K562 (cell line): ENCODE measurements around the gene C1QTNF2. TPM values are rescaled to one million over a fixed set of nuclear protein-coding genes. Genes with fewer than 3 reads are reported as not detected.

Source experiments
- ATAC-seq: fragments of 200-7000 bp; cut with Tn5 transposase; 3 replicates; pipeline ENCODE4 v1.9.1; 2020; ENCODE audit warnings: moderate library complexity
- BruUV-seq: library from RNA; stranded (reverse); fragments of 400-500 nt; replicated peaks from 2 replicates; lab custom pipeline; 2021; lab: Mats Ljungman, UMichigan
- CTCF ChIA-PET: fragments of 300-600 bp; formaldehyde crosslinking; extraction: SDS; loops from one replicate; lab custom pipeline; 2021; ENCODE audit warnings: low intra/inter-chr PET ratio; lab: Yijun Ruan, JAX
- POLR2A ChIA-PET: fragments of 300-600, 350-650 bp; sonication (Branson Sonifier 250); formaldehyde crosslinking; extraction: SDS; loops from one replicate; lab custom pipeline; 2021; ENCODE audit warnings: antibody characterized with exemption, inconsistent platforms; lab: Yijun Ruan, JAX
- DNase-seq, 4 experiments: peaks; one replicate each; pipeline versions ENCODE4 v3.0.0 to v3.0.0-alpha.2; 2011 to 2018; ENCODE audit warnings: low spot score in 3 of 4, mixed read lengths in 3 of 4; ENCODE audit errors: extremely low read depth in 1 of 4
- FAIRE-seq: peaks from 2 replicates; lab custom pipeline; 2011; peaks lifted over from hg19 to GRCh38; lab: Jason Lieb, UNC
- H2AFZ ChIP-seq: 2 replicates; pipeline ENCODE4 v1.6.0; 2011; ENCODE audit warnings: low read depth, low read length, control low read depth, inconsistent platforms
- H3K27ac ChIP-seq: fragments of 200-600 bp; 3 replicates; pipeline ENCODE4 v1.8.0; 2011; ENCODE audit warnings: low read depth, mild to moderate bottlenecking, control low read depth, inconsistent platforms, low read length, moderate library complexity, mixed read lengths; ENCODE audit errors: extremely low read depth
- H3K27me3 ChIP-seq, 2 experiments: fragments of 300-600 bp in 1 of 2; 2 replicates in 1 of 2; 3 replicates in 1 of 2; pipeline versions ENCODE4 v1.6.0 to v1.8.0; 2011; ENCODE audit warnings: inconsistent platforms in 2 of 2, low read length in 2 of 2, mild to moderate bottlenecking in 1 of 2, mixed read lengths in 1 of 2, moderate library complexity in 1 of 2; ENCODE audit not compliant: control insufficient read depth in 2 of 2, insufficient read depth in 2 of 2
- H3K36me3 ChIP-seq: fragments of 300-600 bp; 3 replicates; pipeline ENCODE4 v1.8.0; 2011; ENCODE audit warnings: mild to moderate bottlenecking, low read length, inconsistent platforms; ENCODE audit not compliant: control insufficient read depth, insufficient read depth
- H3K4me1 ChIP-seq, 2 experiments: fragments of 200-600 bp in 1 of 2; replicated peaks in 1 of 2; 2 replicates in 1 of 2; 3 replicates in 1 of 2; pipeline versions ENCODE4 v1.5.1 to v1.8.0; 2011; ENCODE audit warnings: inconsistent platforms in 2 of 2, low read length in 2 of 2, mild to moderate bottlenecking in 1 of 2, mixed read lengths in 1 of 2, moderate library complexity in 1 of 2; ENCODE audit not compliant: control insufficient read depth in 2 of 2, insufficient read depth in 2 of 2
- H3K4me2 ChIP-seq: 2 replicates; pipeline ENCODE4 v1.6.1; 2011; ENCODE audit warnings: low read length, control low read depth, inconsistent platforms, mixed read lengths; ENCODE audit not compliant: insufficient read depth
- H3K4me3 ChIP-seq: fragments of 200-600 bp; sonication (generic), shearing (Covaris generic); 2 replicates; pipeline ENCODE4 v1.5.1; 2016; ENCODE audit warnings: control low read depth, inconsistent platforms
- H3K79me2 ChIP-seq: fragments of 200-600 bp; 3 replicates; pipeline ENCODE4 v1.8.0; 2011; ENCODE audit warnings: low read length, inconsistent platforms; ENCODE audit not compliant: control insufficient read depth, insufficient read depth
- H3K9ac ChIP-seq, 2 experiments: 2 replicates each; pipeline versions ENCODE4 v1.6.0 to v1.6.1; 2011; ENCODE audit warnings: low read depth in 2 of 2, low read length in 2 of 2, control low read depth in 1 of 2, inconsistent platforms in 1 of 2, mild to moderate bottlenecking in 1 of 2, mixed read lengths in 1 of 2; ENCODE audit not compliant: insufficient read depth in 1 of 2
- H3K9me1 ChIP-seq: one replicate; pipeline ENCODE4 v1.6.0; 2011; ENCODE audit warnings: inconsistent platforms, mild to moderate bottlenecking, low read length, moderate library complexity; ENCODE audit not compliant: control insufficient read depth, insufficient read depth
- H3K9me3 ChIP-seq: replicated peaks from 2 replicates; pipeline ENCODE4 v1.5.1; 2011; ENCODE audit warnings: low read depth, low read length, inconsistent platforms; ENCODE audit not compliant: control insufficient read depth, insufficient read depth
- H4K20me1 ChIP-seq: replicated peaks from 2 replicates; pipeline ENCODE4 v1.6.1; 2011; ENCODE audit warnings: low read length, inconsistent platforms, mixed read lengths; ENCODE audit not compliant: control insufficient read depth, insufficient read depth
- ARID1B ChIP-seq: fragments of 450-650 bp; IDR thresholded peaks from 2 replicates; pipeline ENCODE4 v1.6.1; 2016; ENCODE audit warnings: antibody characterized with exemption, mild to moderate bottlenecking, inconsistent platforms
- CBFA2T2 ChIP-seq: fragments of 450-650 bp; conservative IDR thresholded peaks from 2 replicates; pipeline ENCODE4 v1.6.1; 2017; ENCODE audit warnings: mild to moderate bottlenecking
- CREB3 ChIP-seq: fragments of 450-650 bp; conservative IDR thresholded peaks from 2 replicates; pipeline ENCODE4 v1.6.1; 2016; ENCODE audit warnings: missing genetic modification characterization, low read depth, mild to moderate bottlenecking, missing compliant biosample characterization, moderate library complexity
- E2F6 ChIP-seq, 2 experiments: IDR thresholded peaks; 2 replicates each; pipeline ENCODE4 v1.6.1; 2011; ENCODE audit warnings: borderline replicate concordance in 1 of 2, control low read depth in 1 of 2, low read depth in 1 of 2, low read length in 1 of 2, mild to moderate bottlenecking in 1 of 2, mixed read lengths in 1 of 2, moderate library complexity in 1 of 2; ENCODE audit not compliant: insufficient read depth in 1 of 2, insufficient read length in 1 of 2, poor library complexity in 1 of 2, severe bottlenecking in 1 of 2; ENCODE audit errors: extremely low read depth in 1 of 2
- FOSL1 ChIP-seq: fragments of 200-800 bp; sonication (Bioruptor generic); conservative IDR thresholded peaks from 2 replicates; pipeline ENCODE4 v1.6.1; 2016; ENCODE audit warnings: missing genetic modification characterization, missing compliant biosample characterization
- FOXK1 ChIP-seq: sonication (generic); formaldehyde crosslinking; IDR thresholded peaks from 2 replicates; pipeline ENCODE4 v1.8.0; 2022; ENCODE audit warnings: missing genetic modification reagents, mild to moderate bottlenecking, borderline replicate concordance
- KLF6 ChIP-seq: fragments of 250-450 bp; sonication (Bioruptor Pico); IDR thresholded peaks from 2 replicates; pipeline ENCODE4 v1.4.0; 2020; ENCODE audit warnings: mild to moderate bottlenecking, moderate library complexity, borderline replicate concordance
- L3MBTL2 ChIP-seq: fragments of 450-650 bp; IDR thresholded peaks from 2 replicates; pipeline ENCODE4 v1.6.1; 2016; ENCODE audit warnings: mild to moderate bottlenecking, moderate library complexity
- MAX ChIP-seq: sonication (generic); formaldehyde crosslinking; IDR thresholded peaks from 2 replicates; pipeline ENCODE4 v1.9.0; 2022; ENCODE audit warnings: mild to moderate bottlenecking, missing genetic modification reagents
- PTBP1 ChIP-seq: fragments of 200-400 bp; formaldehyde crosslinking; IDR thresholded peaks from 2 replicates; pipeline ENCODE4 v1.6.1; 2017; ENCODE audit warnings: low read depth, low read length
- TRIM25 ChIP-seq: fragments of 450-650 bp; IDR thresholded peaks from 2 replicates; pipeline ENCODE4 v1.7.0; 2016; ENCODE audit warnings: borderline replicate concordance
- VEZF1 ChIP-seq: fragments of 200-800 bp; sonication (Bioruptor generic); IDR thresholded peaks from 2 replicates; pipeline ENCODE4 v1.6.1; 2017; ENCODE audit warnings: missing genetic modification characterization, missing compliant biosample characterization
- YBX1 ChIP-seq: fragments of 450-650 bp; IDR thresholded peaks from 2 replicates; pipeline ENCODE4 v1.7.1; 2016; ENCODE audit warnings: mild to moderate bottlenecking
- ZNF655 ChIP-seq: fragments of 250-450 bp; sonication (Bioruptor Pico); IDR thresholded peaks from 2 replicates; pipeline ENCODE4 v1.5.0; 2021
- ZNF668 ChIP-seq: fragments of 250-450 bp; sonication (Bioruptor Pico); IDR thresholded peaks from 2 replicates; pipeline ENCODE4 v1.8.0; 2022; ENCODE audit warnings: mild to moderate bottlenecking, inconsistent platforms
- WGBS: fragments of 100-300 bp; shearing (Covaris generic); methylation state at CpG from one replicate; pipeline ENCODE4 v1.1.6; 2016; ENCODE audit warnings: low coverage, mixed read lengths; ENCODE audit not compliant: insufficient coverage; ENCODE audit errors: missing lambda C conversion rate; 5-methylcytosine and 5-hydroxymethylcytosine counted together
- in situ Hi-C: fragments of 300-500 bp; cut with MboI; formaldehyde crosslinking; loops from 4 replicates; pipeline ENCODE4 v1.15.0; 2018; ENCODE audit warnings: inconsistent platforms, mixed read lengths
- intact Hi-C: fragments of 100-400 bp; cut with micrococcal nuclease; formaldehyde crosslinking; loops from 2 replicates; pipeline ENCODE4 v1.14.2; 2022
- polyA plus RNA-seq, 8 experiments: library from polyadenylated mRNA; depleted of rRNA in 4 of 8; stranded (reverse) in 5 of 8; unstranded in 3 of 8; fragments of >200 nt; fragmentation: Nextera tagmentation in 2 of 8; fragmentation: Illumina TruSeq in 1 of 8; extraction: Ambion mirVana in 2 of 8; extraction: Trizol in 1 of 8; gene quantifications; 2 replicates each; pipeline versions ENCODE4 v1.2.1 to v1.2.3, GENCODE V29; 2011 to 2014; ENCODE audit warnings: inconsistent platforms in 1 of 8, missing spikeins in 1 of 8
- total RNA-seq, 7 experiments: library from RNA; depleted of rRNA in 6 of 7; stranded (reverse); fragments of >200 nt in 6 of 7; fragmentation: Illumina TruSeq in 2 of 7; extraction: Trizol in 2 of 7; gene quantifications; 2 replicates each; pipeline versions ENCODE4 v1.2.1 to v1.2.3, GENCODE V29; 2011 to 2021; ENCODE audit warnings: low replicate concordance in 1 of 7

Gene C1QTNF2
- total and polyA plus RNA-seq, 9 of the 15 experiments (the other 6 are each of a cell fraction or from before 2014, with no cell fraction given) = not detected

- no peaks in the 10 kb centered on the region for H3K36me3 ChIP-seq
- intact Hi-C loops (no loop called here), in situ Hi-C loops (loop anchor here (5.0 to 10.0 kb wide), 2 partner anchors 151 to 323 kb away; no protein-coding TSS in a partner anchor)
- no peaks in the 10 kb centered on the region for H4K20me1 ChIP-seq
- ChIA-PET CTCF (interaction anchor here (0.9 kb wide), 1 partner anchor 326 kb away, joined by 3 read pairs; no protein-coding TSS in a partner anchor), POLR2A (no interaction called here)
- no peaks in the 10 kb centered on the region for H3K79me2 ChIP-seq
- H3K9me3 ChIP-seq = no peaks in the 10 kb centered on the region
- H3K27me3 ChIP-seq = peaks cover 0 to 25% of the 10 kb centered on the region in 2 experiments; a peak in 2 of 5 replicates
- H3K4me1 ChIP-seq = peaks cover 7 to 13% of the 10 kb centered on the region in 2 experiments; a peak in 4 of 5 replicates
- ATAC-seq = peak; percentile 69
- BruUV-seq = no TSS peak
- H3K4me3 ChIP-seq = no peak overlapping the region
- FAIRE-seq = peak; percentile 52
- H3K4me2 ChIP-seq = no peak overlapping the region; the same call in 1 of the 2 replicates
- H3K27ac ChIP-seq = no peak overlapping the region
- H3K9me1 ChIP-seq = no peaks in the 10 kb centered on the region
- 0% methylated on average over 11 of the region's 11 CpGs for WGBS
- H2AFZ ChIP-seq = no peak overlapping the region
- peak; percentile 33 to 74 (median 48) for DNase-seq
- no peak overlapping the region for H3K9ac ChIP-seq
- no peak for TF ChIP-seq VEZF1
- TF ChIP-seq FOSL1 (tag) = peak; percentile 50; the same call in 1 of the 2 replicates
- TF ChIP-seq ZNF668 (CRISPR knock-in tag) = no peak
- peak; percentile 59; the same call in 1 of the 2 replicates for TF ChIP-seq ARID1B
- TF ChIP-seq CBFA2T2 = peak; percentile 51
- no peak for TF ChIP-seq TRIM25
- peak; percentile 50; the same call in 1 of the 2 replicates for TF ChIP-seq MAX
- TF ChIP-seq ZNF655 (CRISPR knock-in tag) = no peak
- no peak for TF ChIP-seq PTBP1
- peak in 1 of 2 experiments; percentile 11 for TF ChIP-seq E2F6 (IDR thresholded peaks at IDR 0.05; ENCODE audit: borderline replicate concordance in 1 of 2, extremely low read depth in 1 of 2, insufficient read depth in 1 of 2, insufficient read length in 1 of 2, low read depth in 1 of 2, low read length in 1 of 2, poor library complexity in 1 of 2, severe bottlenecking in 1 of 2)
- no peak for TF ChIP-seq YBX1
- TF ChIP-seq FOXK1 = no peak
- TF ChIP-seq CREB3 (tag) = no peak
- TF ChIP-seq KLF6 (CRISPR knock-in tag) = no peak
- TF ChIP-seq L3MBTL2 = peak; percentile 84
Measured at GRCh38 chr5:160348080-160348479, 22.3 kb downstream of the C1QTNF2 start.
